ENCODE results near the gene TCF15. TPM values are rescaled to one million over a fixed set of nuclear protein-coding genes. Genes with fewer than 3 reads are reported as not detected.
A peak's percentile ranks its signal among the peaks of the same experiment; 100 is the strongest.

TCF15 gene
- total RNA-seq, 4 donors from 2014 or later = 3.6 to 10.7 (median 4.1) TPM

DNA sequence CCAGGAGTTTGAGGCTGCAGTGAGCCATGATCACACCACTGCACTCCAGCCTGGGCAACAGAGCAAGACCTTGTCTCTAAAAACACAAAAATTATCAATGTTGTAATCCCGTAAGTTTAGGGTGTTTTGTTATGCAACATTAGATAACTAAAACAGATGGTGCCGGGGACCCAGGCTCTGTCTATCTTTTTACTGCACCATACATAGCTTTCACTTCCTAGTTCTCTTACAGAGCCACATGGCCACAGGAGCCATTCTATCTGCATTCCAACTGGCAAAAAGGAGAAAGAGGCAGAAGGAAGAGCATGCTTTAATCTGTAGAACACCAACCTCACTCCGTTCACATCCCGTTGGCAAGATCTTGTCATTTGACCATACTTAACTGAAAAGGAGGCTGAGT is 5.4 kb upstream of the TCF15 start:
- DNase-seq = no peak
- Histone ChIP-seq H3K4me3 (no peak overlapping the region), H3K27me3 (peaks cover 18 to 24% (median 23%) of the 10 kb centered on the region in 3 donors), H3K27ac (no peak overlapping the region), H3K4me1 (no peaks in the 10 kb centered on the region), H3K9me3 (no peaks in the 10 kb centered on the region), H3K36me3 (no peaks in the 10 kb centered on the region)
- in situ Hi-C loops (cut with MboI; ENCODE audit: low sequenced_read_pairs in 4 of 4) (no loop called here), intact Hi-C loops (cut with DNase I; ENCODE audit: low total_unique reads) (no loop called here)
- TF ChIP-seq POLR2A (IDR thresholded peaks at IDR 0.05) (no peak), CTCF (IDR thresholded peaks at IDR 0.05 in 4 of 5, conservative IDR thresholded peaks at IDR 0.05 in 1 of 5) (no peak)
- no peak for ATAC-seq

GRCh38 chr20:611843-612185 is 1.7 kb upstream of the TCF15 start:
- Histone ChIP-seq H3K9me3 (no peaks in the 10 kb centered on the region), H3K4me1 (no peaks in the 10 kb centered on the region), H3K27ac (peak overlapping the region in 3 of 4 donors; percentile 45 to 60 (median 50)), H3K36me3 (no peaks in the 10 kb centered on the region), H3K4me3 (peak overlapping the region in 1 of 4 donors; percentile 59), H3K27me3 (peaks cover 20 to 30% (median 22%) of the 10 kb centered on the region in 3 donors)
- DNase-seq = no peak
- no peak for ATAC-seq
- no peak for TF ChIP-seq CTCF (IDR thresholded peaks at IDR 0.05 in 4 of 5, conservative IDR thresholded peaks at IDR 0.05 in 1 of 5)
- no peak for TF ChIP-seq POLR2A (IDR thresholded peaks at IDR 0.05)
- intact Hi-C loops (cut with DNase I; ENCODE audit: low total_unique reads) (loop anchor here (5.0 kb wide), 1 partner anchor 45 kb away; no protein-coding TSS in a partner anchor), in situ Hi-C loops (cut with MboI; ENCODE audit: low sequenced_read_pairs in 4 of 4) (no loop called here)

GRCh38 chr20:611047-611842 is 1.1 kb upstream of the TCF15 start:
- no peaks in the 10 kb centered on the region for H3K9me3 ChIP-seq
- H3K4me1 ChIP-seq = peaks cover 0 to 1% of the 10 kb centered on the region in 2 donors
- H3K27me3 ChIP-seq = peaks cover 20 to 26% (median 22%) of the 10 kb centered on the region in 3 donors
- in situ Hi-C loops (cut with MboI; ENCODE audit: low sequenced_read_pairs in 4 of 4) = no loop called here
- DNase-seq (no peak), ATAC-seq (no peak)
- H3K4me3 ChIP-seq = peak overlapping the region in 1 of 4 donors; percentile 59
- H3K36me3 ChIP-seq = no peaks in the 10 kb centered on the region
- no peak for TF ChIP-seq CTCF (IDR thresholded peaks at IDR 0.05 in 4 of 5, conservative IDR thresholded peaks at IDR 0.05 in 1 of 5)
- TF ChIP-seq POLR2A (IDR thresholded peaks at IDR 0.05) = no peak
- intact Hi-C loops (cut with DNase I; ENCODE audit: low total_unique reads) = loop anchor here (5.0 kb wide), 1 partner anchor 44 kb away; no protein-coding TSS in a partner anchor
- peak overlapping the region in 3 of 4 donors; percentile 45 to 60 (median 50) for H3K27ac ChIP-seq

DNA sequence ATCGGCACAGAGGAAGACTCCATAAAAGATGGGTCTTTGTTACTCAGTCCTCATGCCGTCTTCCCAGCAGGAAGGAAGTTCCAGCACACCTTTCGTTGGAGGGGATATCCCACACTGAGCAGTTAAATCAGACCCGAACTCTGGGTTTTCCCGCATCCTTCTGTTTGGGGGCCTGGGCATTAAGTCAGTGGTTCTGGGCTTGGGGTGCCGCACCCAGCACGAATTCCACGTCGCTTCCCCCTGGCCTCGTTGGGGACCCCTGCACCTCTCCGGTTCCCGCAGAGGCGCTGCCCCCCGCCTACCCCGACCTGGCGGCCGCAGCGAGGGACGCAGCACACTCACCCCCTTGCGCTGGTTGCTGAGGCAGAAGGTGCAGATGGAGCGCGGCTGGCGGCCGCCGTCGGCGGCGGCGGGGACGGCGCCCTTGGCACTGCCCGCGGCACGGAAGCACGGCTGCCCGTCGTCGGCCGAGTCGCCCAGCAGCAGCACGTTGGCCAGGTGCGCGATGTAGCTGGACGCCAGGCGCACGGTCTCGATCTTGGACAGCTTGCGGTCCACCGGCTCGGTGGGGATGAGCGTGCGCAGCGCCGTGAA is 641 bp downstream of the TCF15 start:
- H3K4me3 ChIP-seq = peak overlapping the region; percentile 38 to 59 (median 49)
- in situ Hi-C loops (cut with MboI; ENCODE audit: low sequenced_read_pairs in 4 of 4) (loop anchor here in 1 of 4 donors (5.0 kb wide), 1 partner anchor 37 kb away; no protein-coding TSS in a partner anchor), intact Hi-C loops (cut with DNase I; ENCODE audit: low total_unique reads) (no loop called here)
- peaks cover 20 to 26% (median 22%) of the 10 kb centered on the region in 3 donors for H3K27me3 ChIP-seq
- ATAC-seq = no peak
- no peak for TF ChIP-seq CTCF (IDR thresholded peaks at IDR 0.05 in 4 of 5, conservative IDR thresholded peaks at IDR 0.05 in 1 of 5)
- no peak for TF ChIP-seq POLR2A (IDR thresholded peaks at IDR 0.05)
- H3K27ac ChIP-seq = peak overlapping the region; percentile 69 to 83 (median 80)
- no peaks in the 10 kb centered on the region for H3K9me3 ChIP-seq
- H3K36me3 ChIP-seq = no peaks in the 10 kb centered on the region
- DNase-seq = no peak
- H3K4me1 ChIP-seq = peaks cover 0 to 7% of the 10 kb centered on the region in 2 donors

Measured in gastrocnemius medialis (tissue), 4 donors.